Loucy (cell line): ENCODE results near the gene CDPF1.

Source experiments
- EZH2phosphoT487 ChIP-seq: fragments of 200-600 bp; IDR thresholded peaks from 2 replicates; pipeline ENCODE4 v1.6.1; 2018; ENCODE audit warnings: antibody characterized with exemption, mild to moderate bottlenecking, moderate library complexity, borderline replicate concordance
- TF ChIP-seq, protein P1 (sequence below): fragments of 200-600 bp; sonication (generic); conservative IDR thresholded peaks from 2 replicates; pipeline ENCODE4 v1.5.1; 2014; ENCODE audit warnings: mild to moderate bottlenecking, antibody characterized with exemption, low read length

GRCh38 chr22:46240506-46240905, 9.6 kb downstream of the CDPF1 start:
- TF ChIP-seq, protein P1, sequence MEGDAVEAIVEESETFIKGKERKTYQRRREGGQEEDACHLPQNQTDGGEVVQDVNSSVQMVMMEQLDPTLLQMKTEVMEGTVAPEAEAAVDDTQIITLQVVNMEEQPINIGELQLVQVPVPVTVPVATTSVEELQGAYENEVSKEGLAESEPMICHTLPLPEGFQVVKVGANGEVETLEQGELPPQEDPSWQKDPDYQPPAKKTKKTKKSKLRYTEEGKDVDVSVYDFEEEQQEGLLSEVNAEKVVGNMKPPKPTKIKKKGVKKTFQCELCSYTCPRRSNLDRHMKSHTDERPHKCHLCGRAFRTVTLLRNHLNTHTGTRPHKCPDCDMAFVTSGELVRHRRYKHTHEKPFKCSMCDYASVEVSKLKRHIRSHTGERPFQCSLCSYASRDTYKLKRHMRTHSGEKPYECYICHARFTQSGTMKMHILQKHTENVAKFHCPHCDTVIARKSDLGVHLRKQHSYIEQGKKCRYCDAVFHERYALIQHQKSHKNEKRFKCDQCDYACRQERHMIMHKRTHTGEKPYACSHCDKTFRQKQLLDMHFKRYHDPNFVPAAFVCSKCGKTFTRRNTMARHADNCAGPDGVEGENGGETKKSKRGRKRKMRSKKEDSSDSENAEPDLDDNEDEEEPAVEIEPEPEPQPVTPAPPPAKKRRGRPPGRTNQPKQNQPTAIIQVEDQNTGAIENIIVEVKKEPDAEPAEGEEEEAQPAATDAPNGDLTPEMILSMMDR, result no peak
- no peak for TF ChIP-seq EZH2phosphoT487
